Neural cell (in vitro differentiated cells): Measurements from ENCODE around the gene REV3L. TPM values are rescaled to one million over a fixed set of nuclear protein-coding genes. Genes with fewer than 3 reads are reported as not detected.

ENCODE experiments used
- H2AFZ ChIP-seq: fragments of 200-600, 300-800 bp; sonication (generic), shearing (Covaris generic); 2 replicates; pipeline ENCODE4 v1.6.0; 2014; ENCODE audit warnings: low read depth, mild to moderate bottlenecking, antibody characterized with exemption, low read length, moderate library complexity
- H3F3A ChIP-seq: fragments of 200-600 bp; shearing (Covaris generic); 2 replicates; pipeline ENCODE4 v1.6.1; 2016; ENCODE audit warnings: mild to moderate bottlenecking, moderate library complexity, mixed read lengths, antibody characterized with exemption, low read length; ENCODE audit not compliant: insufficient read depth, poor library complexity, severe bottlenecking
- H3K27ac ChIP-seq: fragments of 200-600, 300-800 bp; sonication (generic), shearing (Covaris generic); 2 replicates; pipeline ENCODE4 v1.5.1; 2014; ENCODE audit warnings: mild to moderate bottlenecking, low read length, moderate library complexity
- H3K27me3 ChIP-seq: fragments of 300-800, 200-600 bp; sonication (generic), shearing (Covaris generic); 2 replicates; pipeline ENCODE4 v1.6.0; 2014; ENCODE audit warnings: mild to moderate bottlenecking, low read depth, low read length, moderate library complexity; ENCODE audit not compliant: insufficient read depth
- H3K36me3 ChIP-seq: fragments of 300-800, 200-600 bp; sonication (generic), shearing (Covaris generic); 2 replicates; pipeline ENCODE4 v1.5.1; 2014; ENCODE audit warnings: mild to moderate bottlenecking, antibody characterized with exemption, low read length, moderate library complexity; ENCODE audit not compliant: insufficient read depth
- H3K4me2 ChIP-seq: fragments of 300-800, 200-600 bp; sonication (generic), shearing (Covaris generic); 2 replicates; pipeline ENCODE4 v1.6.0; 2014; ENCODE audit warnings: mild to moderate bottlenecking, low read length
- H3K4me3 ChIP-seq: fragments of 300-800, 200-600 bp; sonication (generic), shearing (Covaris generic); 2 replicates; pipeline ENCODE4 v1.5.1; 2014; ENCODE audit warnings: mild to moderate bottlenecking, low read length, moderate library complexity
- H3K79me2 ChIP-seq: fragments of 200-600 bp; shearing (Covaris generic); replicated peaks from 2 replicates; pipeline ENCODE4 v1.6.0; 2014; ENCODE audit warnings: mild to moderate bottlenecking, low read length, moderate library complexity; ENCODE audit not compliant: insufficient read depth
- H3K9ac ChIP-seq: fragments of 300-800, 200-600 bp; sonication (generic), shearing (Covaris generic); 2 replicates; pipeline ENCODE4 v1.6.1; 2016; ENCODE audit warnings: mild to moderate bottlenecking, low read length, mixed read lengths
- H3K9me2 ChIP-seq: fragments of 200-600 bp; shearing (Covaris generic); 2 replicates; pipeline ENCODE4 v1.6.1; 2016; ENCODE audit warnings: mild to moderate bottlenecking, low read length, mixed read lengths; ENCODE audit not compliant: insufficient read depth
- H3K9me3 ChIP-seq: fragments of 200-600, 300-800 bp; sonication (generic), shearing (Covaris generic); 2 replicates; pipeline ENCODE4 v1.6.1; 2016; ENCODE audit warnings: mild to moderate bottlenecking, mixed run types, low read length, moderate library complexity, mixed read lengths
- H4K20me1 ChIP-seq: fragments of 200-600 bp; shearing (Covaris generic); 2 replicates; pipeline ENCODE4 v1.6.1; 2016; ENCODE audit warnings: mild to moderate bottlenecking, mixed run types; ENCODE audit not compliant: insufficient read depth
- EP300 ChIP-seq: fragments of 450-650 bp; conservative IDR thresholded peaks from 2 replicates; pipeline ENCODE4 v1.6.1; 2014; ENCODE audit warnings: antibody characterized with exemption, mild to moderate bottlenecking, moderate library complexity; ENCODE audit not compliant: poor library complexity, severe bottlenecking
- EZH2 ChIP-seq: fragments of 200-600, 300-800 bp; shearing (Covaris generic), sonication (generic); IDR thresholded peaks from 2 replicates; pipeline ENCODE4 v1.6.1; 2014; ENCODE audit warnings: antibody characterized with exemption, low read length, borderline replicate concordance, mild to moderate bottlenecking; ENCODE audit not compliant: insufficient read depth, poor library complexity, severe bottlenecking
- MXI1 ChIP-seq: fragments of 450-650 bp; conservative IDR thresholded peaks from 2 replicates; pipeline ENCODE4 v1.6.1; 2014; ENCODE audit warnings: antibody characterized with exemption, mild to moderate bottlenecking; ENCODE audit not compliant: poor library complexity, severe bottlenecking
- POLR2AphosphoS5 ChIP-seq: IDR thresholded peaks from 2 replicates; pipeline ENCODE4 v1.6.1; 2012
- RAD21 ChIP-seq: fragments of 450-650 bp; conservative IDR thresholded peaks from 2 replicates; pipeline ENCODE4 v1.6.1; 2014; ENCODE audit warnings: antibody characterized with exemption, mild to moderate bottlenecking, moderate library complexity
- SMC3 ChIP-seq: fragments of 450-650 bp; conservative IDR thresholded peaks from 2 replicates; pipeline ENCODE4 v1.6.1; 2014; ENCODE audit warnings: antibody characterized with exemption, mild to moderate bottlenecking, moderate library complexity; ENCODE audit not compliant: poor library complexity
- TAF1 ChIP-seq: IDR thresholded peaks from 2 replicates; pipeline ENCODE4 v1.6.1; 2012; ENCODE audit warnings: low read depth
- polyA plus RNA-seq: library from polyadenylated mRNA; depleted of rRNA; stranded (reverse); fragments of >200 nt; gene quantifications from 2 replicates; pipeline ENCODE4 v1.2.3, GENCODE V29; 2014
- TF ChIP-seq, protein P1 (sequence below): IDR thresholded peaks from 2 replicates; pipeline ENCODE4 v1.6.1; 2012; ENCODE audit warnings: borderline replicate concordance

Gene REV3L
- polyA plus RNA-seq, 1 donor from 2014 or later: 60.2 TPM

DNA sequence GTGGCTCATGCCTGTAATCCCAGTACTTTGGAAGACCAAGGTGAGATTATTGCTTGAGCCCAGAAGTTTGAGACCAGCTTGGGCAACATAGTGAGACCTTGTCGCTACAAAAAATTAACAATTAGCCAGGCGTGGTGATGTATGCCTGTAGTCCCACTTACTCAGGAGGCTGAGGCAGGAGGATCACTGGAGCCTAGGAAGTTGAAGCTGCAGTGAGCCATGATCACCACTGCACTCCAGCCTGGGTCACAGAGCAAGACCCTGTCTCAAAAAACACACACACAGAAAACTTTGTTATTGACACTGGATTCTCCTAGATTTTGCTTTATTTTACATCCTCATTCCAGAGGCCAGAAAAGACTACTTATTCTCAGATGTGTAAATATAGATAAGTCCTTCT, 9.5 kb upstream of the REV3L start:
- H3K79me2 ChIP-seq: peaks cover 50% of the 10 kb centered on the region

DNA sequence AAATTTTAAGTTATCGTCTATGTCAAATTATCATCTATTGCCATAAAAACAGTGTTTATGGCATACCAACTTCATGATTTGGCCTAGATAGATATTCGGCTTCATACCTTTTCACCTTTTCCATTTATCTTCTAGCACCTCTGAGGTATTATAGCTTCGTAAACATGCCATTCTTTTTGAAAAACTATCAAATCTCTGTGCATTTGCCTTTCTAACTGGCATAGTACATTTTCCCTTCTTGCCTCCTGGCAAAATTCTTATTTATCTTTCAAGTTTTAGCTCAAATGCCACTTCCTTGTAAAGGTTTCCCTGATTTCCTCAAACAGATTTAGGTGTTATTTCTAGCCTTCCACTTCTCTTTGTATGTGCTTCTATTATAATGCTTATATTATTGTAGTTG, 7.0 kb upstream of the REV3L start:
- no peaks in the 10 kb centered on the region for H3K9me3 ChIP-seq
- H3K79me2 ChIP-seq: peaks cover 74% of the 10 kb centered on the region
- H3K27me3 ChIP-seq: no peaks in the 10 kb centered on the region
- H4K20me1 ChIP-seq: no peaks in the 10 kb centered on the region
- H3K4me3 ChIP-seq: no peak overlapping the region
- peaks cover 11% of the 10 kb centered on the region for H3K36me3 ChIP-seq
- TF ChIP-seq TAF1 (no peak), EP300 (no peak), MXI1 (no peak), POLR2AphosphoS5 (no peak)
- peaks cover under 1% of the 10 kb centered on the region for H3F3A ChIP-seq
- H2AFZ ChIP-seq: no peak overlapping the region
- H3K27ac ChIP-seq: no peak overlapping the region
- no peaks in the 10 kb centered on the region for H3K9me2 ChIP-seq
- no peak overlapping the region for H3K9ac ChIP-seq
- H3K4me2 ChIP-seq: no peak overlapping the region

More for the DNA sequence above, 9.5 kb upstream of the REV3L start:
- H3K9ac ChIP-seq: no peak overlapping the region
- H4K20me1 ChIP-seq: no peaks in the 10 kb centered on the region
- no peaks in the 10 kb centered on the region for H3K9me3 ChIP-seq
- no peaks in the 10 kb centered on the region for H3K9me2 ChIP-seq
- H3K27ac ChIP-seq: no peak overlapping the region
- no peak for TF ChIP-seq RAD21
- no peak for TF ChIP-seq SMC3
- no peak for TF ChIP-seq EP300
- no peak for TF ChIP-seq POLR2AphosphoS5
- no peak for TF ChIP-seq EZH2
- H3K36me3 ChIP-seq: peaks cover 4% of the 10 kb centered on the region
- H3F3A ChIP-seq: no peaks in the 10 kb centered on the region
- H2AFZ ChIP-seq: no peak overlapping the region
- H3K4me3 ChIP-seq: no peak overlapping the region
- H3K27me3 ChIP-seq: no peaks in the 10 kb centered on the region
- no peak overlapping the region for H3K4me2 ChIP-seq

DNA sequence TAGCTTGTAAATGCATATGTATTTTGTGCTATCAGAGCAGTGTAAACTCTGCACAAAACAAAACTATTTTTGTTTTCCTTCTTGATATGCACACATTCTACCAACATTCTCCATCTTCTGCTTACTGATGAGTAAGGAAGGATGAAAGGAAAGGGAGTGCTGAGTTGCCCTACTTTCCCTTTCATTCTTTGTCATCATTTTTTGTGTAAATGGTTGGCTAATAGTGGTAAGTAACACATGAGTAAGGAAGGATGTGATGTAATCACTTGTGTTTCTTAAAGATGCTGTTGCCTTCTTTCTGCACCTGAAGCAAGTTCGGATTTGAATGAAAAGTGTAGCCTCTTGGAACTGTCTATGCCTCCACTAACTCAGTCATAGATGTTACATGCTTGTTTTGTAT, 4.6 kb upstream of the REV3L start:
- no peak overlapping the region for H2AFZ ChIP-seq
- H3K36me3 ChIP-seq: peaks cover 11% of the 10 kb centered on the region
- no peaks in the 10 kb centered on the region for H3K27me3 ChIP-seq
- no peak overlapping the region for H3K4me2 ChIP-seq
- TF ChIP-seq TAF1 (no peak), EZH2 (no peak), EP300 (no peak), MXI1 (no peak), SMC3 (no peak)
- TF ChIP-seq, protein P1, sequence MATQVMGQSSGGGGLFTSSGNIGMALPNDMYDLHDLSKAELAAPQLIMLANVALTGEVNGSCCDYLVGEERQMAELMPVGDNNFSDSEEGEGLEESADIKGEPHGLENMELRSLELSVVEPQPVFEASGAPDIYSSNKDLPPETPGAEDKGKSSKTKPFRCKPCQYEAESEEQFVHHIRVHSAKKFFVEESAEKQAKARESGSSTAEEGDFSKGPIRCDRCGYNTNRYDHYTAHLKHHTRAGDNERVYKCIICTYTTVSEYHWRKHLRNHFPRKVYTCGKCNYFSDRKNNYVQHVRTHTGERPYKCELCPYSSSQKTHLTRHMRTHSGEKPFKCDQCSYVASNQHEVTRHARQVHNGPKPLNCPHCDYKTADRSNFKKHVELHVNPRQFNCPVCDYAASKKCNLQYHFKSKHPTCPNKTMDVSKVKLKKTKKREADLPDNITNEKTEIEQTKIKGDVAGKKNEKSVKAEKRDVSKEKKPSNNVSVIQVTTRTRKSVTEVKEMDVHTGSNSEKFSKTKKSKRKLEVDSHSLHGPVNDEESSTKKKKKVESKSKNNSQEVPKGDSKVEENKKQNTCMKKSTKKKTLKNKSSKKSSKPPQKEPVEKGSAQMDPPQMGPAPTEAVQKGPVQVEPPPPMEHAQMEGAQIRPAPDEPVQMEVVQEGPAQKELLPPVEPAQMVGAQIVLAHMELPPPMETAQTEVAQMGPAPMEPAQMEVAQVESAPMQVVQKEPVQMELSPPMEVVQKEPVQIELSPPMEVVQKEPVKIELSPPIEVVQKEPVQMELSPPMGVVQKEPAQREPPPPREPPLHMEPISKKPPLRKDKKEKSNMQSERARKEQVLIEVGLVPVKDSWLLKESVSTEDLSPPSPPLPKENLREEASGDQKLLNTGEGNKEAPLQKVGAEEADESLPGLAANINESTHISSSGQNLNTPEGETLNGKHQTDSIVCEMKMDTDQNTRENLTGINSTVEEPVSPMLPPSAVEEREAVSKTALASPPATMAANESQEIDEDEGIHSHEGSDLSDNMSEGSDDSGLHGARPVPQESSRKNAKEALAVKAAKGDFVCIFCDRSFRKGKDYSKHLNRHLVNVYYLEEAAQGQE: no peak
- no peak overlapping the region for H3K27ac ChIP-seq
- no peak overlapping the region for H3K9ac ChIP-seq
- H3F3A ChIP-seq: peaks cover 8% of the 10 kb centered on the region
- no peak overlapping the region for H3K4me3 ChIP-seq
- H4K20me1 ChIP-seq: no peaks in the 10 kb centered on the region
- H3K79me2 ChIP-seq: peaks cover 76% of the 10 kb centered on the region
- no peaks in the 10 kb centered on the region for H3K9me3 ChIP-seq
- H3K9me2 ChIP-seq: no peaks in the 10 kb centered on the region
